ENCODE data around the gene MYO3B. TPM values are rescaled to one million over a fixed set of nuclear protein-coding genes. Genes with fewer than 3 reads are reported as not detected.
A peak's percentile ranks its signal among the peaks of the same experiment; 100 is the strongest.

MYO3B gene
- total RNA-seq, 2 donors from 2014 or later, result 0.05 to 0.32 TPM

- H3K27ac ChIP-seq, result no peak overlapping the region
- H3K9ac ChIP-seq (ENCODE audit: low read depth in 2 of 2, low read length in 2 of 2), result no peak overlapping the region
- intact Hi-C loops (cut with DNase I), result no loop called here
- no peak for TF ChIP-seq CTCF (IDR thresholded peaks at IDR 0.05)
- H3K4me1 ChIP-seq, result peaks cover 8% of the 10 kb centered on the region
- H3K27me3 ChIP-seq, result no peaks in the 10 kb centered on the region
- no peaks in the 10 kb centered on the region for H3K9me3 ChIP-seq
- no peaks in the 10 kb centered on the region for H3K36me3 ChIP-seq
- no peak for DNase-seq
- no peak overlapping the region for H3K4me3 ChIP-seq
Measured at GRCh38 chr2:170420961-170421687, 243.2 kb downstream of the MYO3B start.

- no peak for TF ChIP-seq CTCF (IDR thresholded peaks at IDR 0.05)
- intact Hi-C loops (cut with DNase I), result no loop called here
- DNase-seq, result no peak
- Histone ChIP-seq H3K9ac (ENCODE audit: low read depth in 2 of 2, low read length in 2 of 2) (no peak overlapping the region), H3K36me3 (no peaks in the 10 kb centered on the region), H3K4me3 (no peak overlapping the region), H3K27ac (no peak overlapping the region), H3K9me3 (no peaks in the 10 kb centered on the region), H3K4me1 (peaks cover 8% of the 10 kb centered on the region), H3K27me3 (no peaks in the 10 kb centered on the region)
Measured at GRCh38 chr2:170423919-170424318, 246.0 kb downstream of the MYO3B start.

- no peaks in the 10 kb centered on the region for H3K36me3 ChIP-seq
- intact Hi-C loops (cut with DNase I), result no loop called here
Measured at GRCh38 chr2:170425281-170425751, 247.4 kb downstream of the MYO3B start.

GRCh38 chr2:170428868-170429267 is 250.9 kb downstream of the MYO3B start:
- Histone ChIP-seq H3K36me3 (no peaks in the 10 kb centered on the region), H3K9ac (ENCODE audit: low read depth in 2 of 2, low read length in 2 of 2) (no peak overlapping the region), H3K27ac (peak overlapping the region; percentile 45), H3K4me3 (no peak overlapping the region), H3K4me1 (no peaks in the 10 kb centered on the region), H3K27me3 (no peaks in the 10 kb centered on the region), H3K9me3 (no peaks in the 10 kb centered on the region)
- DNase-seq, result no peak
- no peak for TF ChIP-seq CTCF (IDR thresholded peaks at IDR 0.05)
- intact Hi-C loops (cut with DNase I), result no loop called here

More at GRCh38 chr2:170425281-170425751, 247.4 kb downstream of the MYO3B start:
- Histone ChIP-seq H3K27me3 (no peaks in the 10 kb centered on the region), H3K9ac (ENCODE audit: low read depth in 2 of 2, low read length in 2 of 2) (no peak overlapping the region), H3K4me1 (peaks cover 5% of the 10 kb centered on the region), H3K4me3 (no peak overlapping the region), H3K9me3 (no peaks in the 10 kb centered on the region), H3K27ac (peak overlapping the region; percentile 68)
- TF ChIP-seq CTCF (IDR thresholded peaks at IDR 0.05), result no peak
- DNase-seq, result peak; percentile 46

GRCh38 chr2:170432823-170433222 is 254.9 kb downstream of the MYO3B start:
- Histone ChIP-seq H3K4me1 (no peaks in the 10 kb centered on the region), H3K9me3 (no peaks in the 10 kb centered on the region), H3K36me3 (no peaks in the 10 kb centered on the region), H3K9ac (ENCODE audit: low read depth in 2 of 2, low read length in 2 of 2) (no peak overlapping the region), H3K4me3 (no peak overlapping the region), H3K27ac (no peak overlapping the region), H3K27me3 (no peaks in the 10 kb centered on the region)
- intact Hi-C loops (cut with DNase I), result no loop called here
- no peak for TF ChIP-seq CTCF (IDR thresholded peaks at IDR 0.05)
- DNase-seq, result no peak

All from colonic mucosa (tissue), 4 donors.